Endodermal cell (in vitro differentiated cells): Measurements from ENCODE around the gene AP3S1. TPM values are rescaled to one million over a fixed set of nuclear protein-coding genes. Genes with fewer than 3 reads are reported as not detected.

ENCODE experiments used
- DNase-seq: peaks from one replicate; pipeline ENCODE4 v3.0.0-alpha.2; 2017
- H3K27ac ChIP-seq: 2 replicates; pipeline ENCODE4 v1.5.1; 2013; ENCODE audit warnings: mild to moderate bottlenecking, low read depth, low read length, moderate library complexity
- H3K27me3 ChIP-seq: 2 replicates; pipeline ENCODE4 v1.6.1; 2013; ENCODE audit warnings: mild to moderate bottlenecking, low read length, moderate library complexity; ENCODE audit not compliant: insufficient read depth, control insufficient read depth, poor library complexity, severe bottlenecking
- H3K36me3 ChIP-seq: 2 replicates; pipeline ENCODE4 v1.7.0; 2013; ENCODE audit warnings: mild to moderate bottlenecking, low read length, moderate library complexity; ENCODE audit not compliant: control insufficient read depth, insufficient read depth
- H3K4me1 ChIP-seq: one replicate; pipeline ENCODE4 v1.7.0; 2013; ENCODE audit warnings: low read length; ENCODE audit not compliant: control insufficient read depth, insufficient read depth
- H3K4me3 ChIP-seq: 2 replicates; pipeline ENCODE4 v1.5.1; 2013; ENCODE audit warnings: mild to moderate bottlenecking, low read length, moderate library complexity
- H3K9ac ChIP-seq: 2 replicates; pipeline ENCODE4 v1.6.1; 2013; ENCODE audit warnings: mild to moderate bottlenecking, low read length, moderate library complexity; ENCODE audit not compliant: poor library complexity, severe bottlenecking; ENCODE audit errors: extremely low read depth
- H3K9me3 ChIP-seq: 2 replicates; pipeline ENCODE4 v1.6.1; 2013; ENCODE audit warnings: mild to moderate bottlenecking, low read length, moderate library complexity; ENCODE audit not compliant: control insufficient read depth
- H3K27ac Mint-ChIP-seq: 2 replicates; pipeline ENCODE4 v1.8.0; 2020; ENCODE audit warnings: mixed read lengths
- H3K27me3 Mint-ChIP-seq: 2 replicates; pipeline ENCODE4 v1.8.0; 2021; ENCODE audit warnings: mild to moderate bottlenecking, mixed read lengths; ENCODE audit not compliant: insufficient read depth
- H3K36me3 Mint-ChIP-seq: 2 replicates; pipeline ENCODE4 v1.8.0; 2020; ENCODE audit warnings: low read depth, mixed read lengths
- H3K4me1 Mint-ChIP-seq: 2 replicates; pipeline ENCODE4 v1.8.0; 2020; ENCODE audit warnings: mixed read lengths
- H3K4me3 Mint-ChIP-seq: 2 replicates; pipeline ENCODE4 v1.8.0; 2020; ENCODE audit warnings: mild to moderate bottlenecking, moderate library complexity, mixed read lengths
- H3K9me3 Mint-ChIP-seq: 2 replicates; pipeline ENCODE4 v1.8.0; 2020; ENCODE audit warnings: mild to moderate bottlenecking, mixed read lengths
- WGBS, 2 experiments: methylation state at CpG; one replicate each; pipeline versions ENCODE4 v1.1.5 to v1.1.7; 2013; ENCODE audit warnings: missing lambda C conversion rate in 2 of 2, mixed read lengths in 1 of 2; ENCODE audit not compliant: insufficient coverage in 1 of 2, insufficient read length in 1 of 2; 5-methylcytosine and 5-hydroxymethylcytosine counted together
- total RNA-seq, 2 donors: library from RNA; stranded (reverse); fragmentation: NEBNext Ultra II Directional in 1 of 2; extraction: Animal tissue kit (Norgen Biotek cat#: 25700) in 1 of 2; gene quantifications; 2 replicates in 1 of 2; 3 replicates in 1 of 2; pipeline ENCODE4 v1.2.1, GENCODE V29; 2021
- TF ChIP-seq, protein P1 (sequence below): fragments of 200-600 bp; sonication (generic); conservative IDR thresholded peaks from 2 replicates; pipeline ENCODE4 v1.5.0; 2021; ENCODE audit warnings: antibody characterized with exemption, mild to moderate bottlenecking

AP3S1 gene
- total RNA-seq, 2 donors from 2014 or later = 51.2 to 75.0 TPM

DNA sequence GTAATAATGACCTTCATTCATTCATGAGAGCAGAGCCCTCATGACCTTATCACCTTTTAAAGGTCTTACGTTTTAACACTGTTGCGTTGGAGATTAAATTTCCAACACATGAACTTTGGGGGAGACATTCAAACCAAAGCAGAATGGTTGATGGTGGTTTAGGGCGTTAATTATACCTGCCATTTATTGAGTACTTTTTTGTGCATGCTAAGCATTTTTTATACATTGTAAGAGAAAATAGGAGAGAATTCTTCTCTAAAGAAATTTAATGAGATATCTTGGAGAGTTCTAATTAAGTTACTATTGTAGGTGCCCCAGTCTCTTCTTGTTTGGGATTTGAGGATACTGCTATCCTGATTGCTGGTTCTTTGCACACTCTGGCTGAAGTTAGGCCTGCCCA lies 12.4 kb downstream of the AP3S1 start:
- peaks cover 12% of the 10 kb centered on the region for H3K4me1 Mint-ChIP-seq
- no peak overlapping the region for H3K4me3 Mint-ChIP-seq
- no peaks in the 10 kb centered on the region for H3K4me1 ChIP-seq
- H3K27me3 ChIP-seq = no peaks in the 10 kb centered on the region
- TF ChIP-seq, protein P1, sequence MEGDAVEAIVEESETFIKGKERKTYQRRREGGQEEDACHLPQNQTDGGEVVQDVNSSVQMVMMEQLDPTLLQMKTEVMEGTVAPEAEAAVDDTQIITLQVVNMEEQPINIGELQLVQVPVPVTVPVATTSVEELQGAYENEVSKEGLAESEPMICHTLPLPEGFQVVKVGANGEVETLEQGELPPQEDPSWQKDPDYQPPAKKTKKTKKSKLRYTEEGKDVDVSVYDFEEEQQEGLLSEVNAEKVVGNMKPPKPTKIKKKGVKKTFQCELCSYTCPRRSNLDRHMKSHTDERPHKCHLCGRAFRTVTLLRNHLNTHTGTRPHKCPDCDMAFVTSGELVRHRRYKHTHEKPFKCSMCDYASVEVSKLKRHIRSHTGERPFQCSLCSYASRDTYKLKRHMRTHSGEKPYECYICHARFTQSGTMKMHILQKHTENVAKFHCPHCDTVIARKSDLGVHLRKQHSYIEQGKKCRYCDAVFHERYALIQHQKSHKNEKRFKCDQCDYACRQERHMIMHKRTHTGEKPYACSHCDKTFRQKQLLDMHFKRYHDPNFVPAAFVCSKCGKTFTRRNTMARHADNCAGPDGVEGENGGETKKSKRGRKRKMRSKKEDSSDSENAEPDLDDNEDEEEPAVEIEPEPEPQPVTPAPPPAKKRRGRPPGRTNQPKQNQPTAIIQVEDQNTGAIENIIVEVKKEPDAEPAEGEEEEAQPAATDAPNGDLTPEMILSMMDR = no peak
- no peaks in the 10 kb centered on the region for H3K27me3 Mint-ChIP-seq
- WGBS, 2 experiments = 92 to 100% methylated on average over 3 of the region's 3 CpGs
- DNase-seq = no peak
- H3K9me3 Mint-ChIP-seq = peaks cover 13% of the 10 kb centered on the region
- H3K36me3 Mint-ChIP-seq = peaks cover 8% of the 10 kb centered on the region
- H3K9ac ChIP-seq = no peak overlapping the region
- H3K36me3 ChIP-seq = no peaks in the 10 kb centered on the region
- H3K4me3 ChIP-seq = no peak overlapping the region
- H3K27ac ChIP-seq = no peak overlapping the region
- peaks cover 17% of the 10 kb centered on the region for H3K9me3 ChIP-seq
- H3K27ac Mint-ChIP-seq = no peak overlapping the region

DNA sequence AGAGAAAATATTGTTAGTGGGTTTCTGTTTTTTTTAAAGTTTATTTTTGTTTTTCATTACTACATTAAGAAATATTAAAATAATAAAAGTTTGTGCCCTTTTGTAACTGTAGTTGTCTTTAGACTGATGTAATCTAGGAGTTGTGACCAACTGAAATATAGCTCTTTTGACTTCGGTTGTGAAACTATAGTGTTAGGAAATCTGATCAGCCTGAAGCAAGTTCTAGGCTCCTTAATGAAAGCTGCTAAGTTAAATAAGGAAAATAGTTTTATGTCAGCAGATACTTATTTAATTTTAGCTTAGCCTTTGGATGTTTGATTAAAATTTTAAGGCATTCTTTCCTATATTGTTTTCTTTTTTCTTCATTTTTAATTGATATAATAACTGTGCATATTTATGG lies 14.2 kb downstream of the AP3S1 start:
- Histone ChIP-seq H3K9ac (no peak overlapping the region), H3K9me3 (peaks cover 17% of the 10 kb centered on the region), H3K27ac (no peak overlapping the region), H3K36me3 (no peaks in the 10 kb centered on the region), H3K4me1 (no peaks in the 10 kb centered on the region), H3K27me3 (no peaks in the 10 kb centered on the region), H3K4me3 (no peak overlapping the region)
- DNase-seq = no peak
- peaks cover 13% of the 10 kb centered on the region for H3K9me3 Mint-ChIP-seq
- peaks cover 7% of the 10 kb centered on the region for H3K4me1 Mint-ChIP-seq
- no peak overlapping the region for H3K4me3 Mint-ChIP-seq
- TF ChIP-seq, protein P1 = no peak
- no peaks in the 10 kb centered on the region for H3K27me3 Mint-ChIP-seq
- 92 to 95% methylated on average over 1 of the region's 1 CpG for WGBS, 2 experiments
- no peak overlapping the region for H3K27ac Mint-ChIP-seq
- peaks cover 8% of the 10 kb centered on the region for H3K36me3 Mint-ChIP-seq

DNA sequence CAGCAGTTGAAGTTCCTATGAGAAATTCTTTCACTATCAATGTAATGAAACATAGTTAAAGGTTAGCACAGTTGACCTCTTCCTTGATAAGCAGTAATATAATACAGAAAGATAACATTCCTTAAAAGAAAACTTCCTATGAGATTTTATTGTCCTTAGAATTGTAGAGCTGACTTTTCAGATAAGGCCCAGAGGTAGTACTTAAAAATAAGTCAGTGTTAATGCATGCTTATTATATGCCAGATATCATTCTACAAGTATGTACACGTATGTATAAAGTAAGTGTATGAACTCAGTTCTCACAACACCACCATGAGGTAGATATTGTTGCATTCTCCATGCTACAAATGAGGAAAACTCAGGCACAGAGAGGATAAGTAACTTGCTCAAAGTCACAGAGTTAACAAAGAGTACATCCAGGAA lies 15.3 kb downstream of the AP3S1 start:
- H3K27ac Mint-ChIP-seq = no peak overlapping the region
- Histone ChIP-seq H3K36me3 (no peaks in the 10 kb centered on the region), H3K9ac (no peak overlapping the region), H3K27ac (no peak overlapping the region), H3K4me1 (no peaks in the 10 kb centered on the region), H3K4me3 (no peak overlapping the region), H3K27me3 (no peaks in the 10 kb centered on the region), H3K9me3 (peaks cover 17% of the 10 kb centered on the region)
- H3K9me3 Mint-ChIP-seq = peaks cover 13% of the 10 kb centered on the region
- H3K36me3 Mint-ChIP-seq = peaks cover 8% of the 10 kb centered on the region
- no peak overlapping the region for H3K4me3 Mint-ChIP-seq
- no peaks in the 10 kb centered on the region for H3K27me3 Mint-ChIP-seq
- no peak for DNase-seq
- peaks cover 7% of the 10 kb centered on the region for H3K4me1 Mint-ChIP-seq
- no CpG with 5 or more reads among the region's 1 CpG for whole genome bisulfite sequencing, 2 experiments
- TF ChIP-seq, protein P1 = no peak
